Thyroid gland (tissue), 4 donors: ENCODE results near the gene DNAAF9. TPM values are rescaled to one million over a fixed set of nuclear protein-coding genes. Genes with fewer than 3 reads are reported as not detected.

Experiments
- DNase-seq, 2 donors: peaks; one replicate each; pipeline ENCODE4 v3.0.0-alpha.2; 2019
- H3K27ac ChIP-seq, 3 donors: fragments of 200-600 bp; sonication (generic); 1 replicate in 2 of 3; 2 replicates in 1 of 3; pipeline ENCODE4 v1.5.1; 2016 to 2019; ENCODE audit warnings: mild to moderate bottlenecking in 1 of 3, moderate library complexity in 1 of 3
- H3K27me3 ChIP-seq: fragments of 200-600 bp; sonication (generic); one replicate; pipeline ENCODE4 v1.5.1; 2019
- H3K36me3 ChIP-seq, 2 donors: fragments of 200-600 bp; sonication (generic); one replicate each; pipeline ENCODE4 v1.5.1; 2016 to 2019
- H3K4me1 ChIP-seq, 2 donors: fragments of 200-600 bp; sonication (generic); one replicate each; pipeline ENCODE4 v1.5.1; 2017 to 2019
- H3K4me3 ChIP-seq, 3 donors: fragments of 200-600 bp; sonication (generic); replicated peaks in 1 of 3; 1 replicate in 2 of 3; 2 replicates in 1 of 3; pipeline ENCODE4 v1.5.1; 2016; ENCODE audit warnings: mild to moderate bottlenecking in 1 of 3
- H3K9me3 ChIP-seq: fragments of 200-600 bp; sonication (generic); one replicate; pipeline ENCODE4 v1.5.1; 2017
- CTCF ChIP-seq, 6 experiments: fragments of 200-600 bp in 3 of 6; fragments of 450-650 bp in 3 of 6; sonication (generic) in 3 of 6; IDR thresholded peaks; one replicate each; pipeline ENCODE4 v1.5.1; 2016 to 2019; ENCODE audit warnings: antibody characterized with exemption in 6 of 6, mild to moderate bottlenecking in 2 of 6, inconsistent platforms in 1 of 6, moderate library complexity in 1 of 6
- POLR2A ChIP-seq, 2 donors: fragments of 450-650 bp; IDR thresholded peaks; one replicate each; pipeline ENCODE4 v1.6.1; 2017; ENCODE audit warnings: antibody characterized with exemption in 2 of 2, mild to moderate bottlenecking in 2 of 2, moderate library complexity in 1 of 2
- WGBS, 2 donors: methylation state at CpG; one replicate each; pipeline ENCODE4 v1.1.5; 2017; 5-methylcytosine and 5-hydroxymethylcytosine counted together
- intact Hi-C: fragments of 100-400 bp; cut with DNase I; formaldehyde crosslinking; loops from one replicate; pipeline ENCODE4 v1.15.1; 2023
- total RNA-seq, 4 donors: library from RNA; depleted of rRNA; stranded (reverse); fragments of >200 nt; gene quantifications; one replicate each; pipeline ENCODE4 v1.2.3, GENCODE V29; 2016

The DNAAF9 gene
- total RNA-seq, 4 donors from 2014 or later, result 18.0 to 29.8 (median 22.5) TPM

- TF ChIP-seq POLR2A (IDR thresholded peaks at IDR 0.05), result no peak
- no peak for TF ChIP-seq CTCF (IDR thresholded peaks at IDR 0.05)
- 80 to 84% methylated on average over 2 of the region's 2 CpGs for WGBS, 2 donors
- peaks cover 0 to 7% of the 10 kb centered on the region in 2 donors for H3K36me3 ChIP-seq
- no peak overlapping the region for H3K27ac ChIP-seq
- no peak for DNase-seq
- no peaks in the 10 kb centered on the region for H3K27me3 ChIP-seq
- no peak overlapping the region for H3K4me3 ChIP-seq
- no peaks in the 10 kb centered on the region for H3K9me3 ChIP-seq
- peaks cover 0 to 6% of the 10 kb centered on the region in 2 donors for H3K4me1 ChIP-seq
- intact Hi-C loops, result no loop called here
Observed at GRCh38 chr20:3380228-3381070, 27.0 kb downstream of the DNAAF9 start.

- H3K36me3 ChIP-seq, result peaks cover 19 to 20% of the 10 kb centered on the region in 2 donors
- WGBS, 2 donors, result 67 to 73% methylated on average over 2 of the region's 2 CpGs
- no peak for TF ChIP-seq CTCF (IDR thresholded peaks at IDR 0.05)
- peaks cover 0 to 6% of the 10 kb centered on the region in 2 donors for H3K4me1 ChIP-seq
- no peak for DNase-seq
- no peak overlapping the region for H3K4me3 ChIP-seq
- no peaks in the 10 kb centered on the region for H3K9me3 ChIP-seq
- intact Hi-C loops, result no loop called here
- H3K27me3 ChIP-seq, result no peaks in the 10 kb centered on the region
- H3K27ac ChIP-seq, result peak overlapping the region in 1 of 3 donors; percentile 17
Observed at GRCh38 chr20:3378138-3378537, 29.3 kb downstream of the DNAAF9 start.

GRCh38 chr20:3377644-3378043 is 29.8 kb downstream of the DNAAF9 start:
- peaks cover 0 to 6% of the 10 kb centered on the region in 2 donors for H3K4me1 ChIP-seq
- TF ChIP-seq POLR2A (IDR thresholded peaks at IDR 0.05) (no peak), CTCF (IDR thresholded peaks at IDR 0.05) (no peak)
- intact Hi-C loops, result no loop called here
- H3K36me3 ChIP-seq, result peaks cover 23 to 24% of the 10 kb centered on the region in 2 donors
- no peaks in the 10 kb centered on the region for H3K27me3 ChIP-seq
- DNase-seq, result no peak
- 65 to 76% methylated on average over 2 of the region's 2 CpGs for WGBS, 2 donors
- H3K9me3 ChIP-seq, result no peaks in the 10 kb centered on the region
- H3K27ac ChIP-seq, result peak overlapping the region in 1 of 3 donors; percentile 17
- no peak overlapping the region for H3K4me3 ChIP-seq

GRCh38 chr20:3374296-3374695 is 33.2 kb downstream of the DNAAF9 start:
- peaks cover 26 to 30% of the 10 kb centered on the region in 2 donors for H3K36me3 ChIP-seq
- H3K9me3 ChIP-seq, result no peaks in the 10 kb centered on the region
- H3K4me1 ChIP-seq, result peaks cover 0 to 6% of the 10 kb centered on the region in 2 donors
- no peak for DNase-seq
- TF ChIP-seq POLR2A (IDR thresholded peaks at IDR 0.05) (no peak), CTCF (IDR thresholded peaks at IDR 0.05) (no peak)
- no peak overlapping the region for H3K27ac ChIP-seq
- H3K27me3 ChIP-seq, result no peaks in the 10 kb centered on the region
- intact Hi-C loops, result no loop called here
- H3K4me3 ChIP-seq, result no peak overlapping the region

- Histone ChIP-seq H3K9me3 (no peaks in the 10 kb centered on the region), H3K36me3 (peaks cover 26 to 30% of the 10 kb centered on the region in 2 donors), H3K27me3 (no peaks in the 10 kb centered on the region), H3K4me1 (peaks cover 0 to 13% of the 10 kb centered on the region in 2 donors), H3K27ac (no peak overlapping the region), H3K4me3 (no peak overlapping the region)
- WGBS, 2 donors, result 85 to 88% methylated on average over 2 of the region's 2 CpGs
- no peak for TF ChIP-seq POLR2A (IDR thresholded peaks at IDR 0.05)
- TF ChIP-seq CTCF (IDR thresholded peaks at IDR 0.05), result no peak
- intact Hi-C loops, result no loop called here
- no peak for DNase-seq
Observed at GRCh38 chr20:3371754-3372153, 35.7 kb downstream of the DNAAF9 start.
